T-helper 22 cell (primary cell): Measurements from ENCODE around the gene TP73.

Source experiments
- DNase-seq: peaks from one replicate; pipeline ENCODE4 v3.0.0-alpha.2; 2020; ENCODE audit warnings: low read depth

Gene TP73

GRCh38 chr1:3673381-3674099, 21.2 kb downstream of the TP73 start:
- DNase-seq, result no peak

- DNase-seq, result no peak
Observed at GRCh38 chr1:3674100-3675094, 22.1 kb downstream of the TP73 start.

- no peak for DNase-seq
Observed at GRCh38 chr1:3675436-3675835, 23.1 kb downstream of the TP73 start.

GRCh38 chr1:3676581-3677470, 24.5 kb downstream of the TP73 start:
- no peak for DNase-seq

- DNase-seq, result no peak
Observed at GRCh38 chr1:3677484-3677883, 25.2 kb downstream of the TP73 start.

GRCh38 chr1:3678361-3679097, 26.2 kb downstream of the TP73 start:
- DNase-seq, result no peak

- no peak for DNase-seq
Observed at GRCh38 chr1:3679098-3679555, 26.8 kb downstream of the TP73 start.

- DNase-seq, result no peak
Observed at GRCh38 chr1:3679799-3680453, 27.6 kb downstream of the TP73 start.

GRCh38 chr1:3680488-3681230, 28.3 kb downstream of the TP73 start:
- no peak for DNase-seq

- DNase-seq, result no peak
Observed at GRCh38 chr1:3681231-3681897, 29.0 kb downstream of the TP73 start.

- no peak for DNase-seq
Observed at GRCh38 chr1:3681898-3682806, 29.8 kb downstream of the TP73 start.

- DNase-seq, result no peak
Observed at GRCh38 chr1:3683197-3683596, 30.9 kb downstream of the TP73 start.

GRCh38 chr1:3683992-3684391, 31.7 kb downstream of the TP73 start:
- DNase-seq, result no peak

GRCh38 chr1:3685222-3685621, 32.9 kb downstream of the TP73 start:
- no peak for DNase-seq

GRCh38 chr1:3685906-3686305, 33.6 kb downstream of the TP73 start:
- no peak for DNase-seq

GRCh38 chr1:3687504-3687903, 35.2 kb downstream of the TP73 start:
- no peak for DNase-seq

GRCh38 chr1:3688356-3689137, 36.2 kb downstream of the TP73 start:
- no peak for DNase-seq
